Measurements from ENCODE around the gene PLEKHG5.
"Not testable (repeated sequence)": the region's sequence is repeated elsewhere in the genome, so short reads cannot be mapped to it uniquely, and the experiment has no call there.

Gene PLEKHG5

DNA sequence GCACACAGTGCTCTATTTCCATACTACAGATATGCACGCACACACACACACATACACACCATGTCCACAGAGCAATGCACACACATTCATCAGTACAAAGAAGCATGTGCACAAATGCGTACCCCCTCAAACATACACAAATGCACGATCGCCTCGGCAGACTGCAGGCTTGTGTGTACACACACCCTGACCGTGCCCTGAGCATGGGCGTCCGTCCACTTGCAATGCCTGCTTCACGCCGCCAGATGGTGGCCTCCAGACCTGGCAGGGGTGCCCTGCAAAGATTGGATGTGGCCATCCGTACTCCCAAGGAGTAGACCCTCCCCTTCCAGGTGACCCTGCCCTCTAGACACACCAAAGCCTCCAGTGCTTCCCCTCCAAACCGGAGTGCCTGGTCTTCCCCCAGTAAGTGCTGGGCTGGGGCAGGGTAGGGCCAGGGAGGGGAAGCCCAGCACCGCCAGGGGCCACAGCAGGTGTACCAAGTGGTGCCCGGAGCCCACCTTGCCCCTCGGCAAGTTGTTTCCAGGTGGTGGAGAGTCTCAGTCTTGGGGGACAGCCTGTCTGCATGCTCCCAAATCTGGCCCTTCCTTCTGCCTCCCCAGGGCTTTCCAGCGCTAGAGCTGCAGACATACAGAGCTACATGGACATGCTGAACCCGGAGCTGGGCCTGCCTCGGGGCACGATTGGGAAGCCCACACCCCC is 46.3 kb downstream of the PLEKHG5 start:
- DNase-seq (ENCODE audit: low spot score) = no peak

DNA sequence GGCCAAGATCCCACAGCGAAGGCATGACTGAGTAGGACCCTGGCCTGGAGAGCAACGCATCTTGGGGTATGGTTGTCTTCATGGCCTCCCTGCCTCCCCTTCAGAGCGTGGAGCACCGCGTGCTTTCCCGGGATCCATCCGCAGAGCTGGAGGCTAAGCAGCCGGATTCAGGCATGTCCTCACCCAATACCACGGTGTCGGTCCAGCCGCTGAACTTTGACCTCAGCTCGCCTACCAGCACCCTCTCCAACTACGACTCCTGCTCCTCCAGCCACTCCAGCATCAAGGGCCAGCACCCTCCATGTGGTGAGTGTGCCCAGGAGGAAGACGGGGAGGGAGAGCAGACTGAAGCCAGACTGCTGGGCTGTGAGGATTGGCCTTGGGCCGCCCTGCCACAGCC is 47.1 kb downstream of the PLEKHG5 start:
- DNase-seq (ENCODE audit: low spot score) = no peak

DNA sequence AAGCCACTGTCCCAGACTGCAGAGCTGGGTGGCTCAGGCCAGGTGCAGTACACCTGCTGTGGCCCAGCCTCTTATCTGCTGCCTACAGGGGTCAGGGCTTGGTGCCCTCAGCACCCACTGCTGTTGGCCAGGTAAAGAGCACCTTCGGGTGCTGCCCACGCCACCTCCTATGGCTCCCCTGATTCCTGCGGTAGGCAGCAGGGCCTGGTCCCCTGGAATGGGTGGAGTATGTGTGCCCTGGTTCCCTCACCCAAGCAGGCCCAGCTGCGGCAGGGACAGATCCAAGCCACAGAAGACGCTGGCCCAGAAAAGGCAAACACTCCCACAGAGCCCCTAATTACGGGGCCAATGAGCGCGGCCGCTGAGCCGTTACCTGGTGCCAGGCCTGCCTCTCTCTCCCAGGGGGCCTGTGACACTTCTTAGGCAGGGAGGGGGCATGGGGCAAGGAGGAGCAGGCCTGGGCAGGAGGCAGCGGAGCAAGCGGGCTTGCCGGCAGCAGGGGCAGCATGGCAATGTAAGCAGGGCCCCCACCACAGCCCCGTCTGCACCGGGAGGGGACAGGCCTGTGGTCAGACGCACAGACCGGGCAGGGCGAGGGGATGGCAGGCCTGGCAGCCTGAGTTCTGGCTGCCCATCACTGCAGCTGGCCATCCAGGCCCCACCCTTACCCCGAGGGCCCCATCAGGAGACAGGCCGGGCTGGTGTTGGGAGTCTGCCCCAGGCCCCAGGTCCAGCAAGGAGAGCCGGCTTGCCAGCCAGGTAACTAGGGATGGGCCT is 47.9 kb downstream of the PLEKHG5 start:
- DNase-seq (ENCODE audit: low spot score) = no peak

DNA sequence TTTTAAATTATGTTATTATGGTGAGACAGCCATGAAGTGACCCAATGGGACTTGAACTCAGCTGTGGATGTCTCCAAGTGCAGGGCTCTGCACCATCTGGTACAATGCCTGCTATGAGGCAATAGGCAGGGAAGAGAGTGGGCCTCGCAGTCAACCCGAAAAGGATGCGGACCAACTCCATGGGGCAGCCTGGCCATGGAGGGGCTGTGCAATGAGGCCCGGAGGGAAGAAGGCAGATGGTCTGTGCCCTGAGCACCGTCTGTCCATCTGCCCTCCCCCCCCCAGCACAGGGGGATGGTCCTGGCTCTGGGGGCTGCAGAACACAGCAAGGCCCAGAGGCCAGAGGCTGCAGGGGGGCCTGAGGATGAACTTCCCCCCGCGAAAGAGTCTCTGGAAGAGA is 49.9 kb downstream of the PLEKHG5 start:
- no peak for DNase-seq (ENCODE audit: low spot score)

DNA sequence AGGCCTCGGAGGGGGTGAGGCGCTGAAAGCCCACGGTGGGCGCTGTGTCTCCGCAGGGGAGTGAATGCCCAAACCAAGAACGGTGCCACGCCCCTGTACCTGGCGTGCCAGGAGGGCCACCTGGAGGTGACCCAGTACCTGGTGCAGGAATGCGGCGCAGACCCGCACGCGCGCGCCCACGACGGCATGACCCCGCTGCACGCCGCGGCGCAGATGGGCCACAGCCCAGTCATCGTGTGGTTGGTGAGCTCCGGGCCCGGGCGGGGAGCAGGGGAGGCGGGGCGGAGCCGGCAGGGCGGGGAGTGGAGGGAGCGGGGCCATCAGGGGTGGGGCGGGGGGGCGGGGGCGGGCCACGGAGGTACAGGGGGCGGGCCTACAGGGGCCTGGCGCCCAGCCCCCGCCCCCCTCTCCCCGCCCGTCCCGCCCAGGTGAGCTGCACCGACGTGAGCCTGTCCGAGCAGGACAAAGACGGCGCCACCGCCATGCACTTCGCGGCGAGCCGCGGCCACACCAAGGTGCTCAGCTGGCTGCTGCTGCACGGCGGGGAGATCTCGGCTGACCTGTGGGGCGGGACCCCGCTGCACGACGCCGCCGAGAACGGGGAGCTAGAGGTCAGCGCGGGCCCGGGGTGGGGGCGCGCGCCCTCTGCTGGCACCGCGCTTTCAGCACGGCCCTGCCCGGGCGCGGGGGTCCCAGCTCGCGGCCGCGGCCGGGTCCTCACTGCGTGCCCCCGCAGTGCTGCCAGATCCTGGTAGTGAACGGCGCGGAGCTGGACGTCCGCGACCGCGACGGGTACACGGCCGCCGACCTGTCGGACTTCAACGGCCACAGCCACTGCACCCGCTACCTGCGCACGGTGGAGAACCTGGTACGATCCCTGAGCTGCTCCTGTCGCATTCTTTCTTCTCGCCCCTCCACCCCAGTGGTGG is 51.0 kb downstream of the PLEKHG5 start:
- no peak for DNase-seq (ENCODE audit: low spot score)

DNA sequence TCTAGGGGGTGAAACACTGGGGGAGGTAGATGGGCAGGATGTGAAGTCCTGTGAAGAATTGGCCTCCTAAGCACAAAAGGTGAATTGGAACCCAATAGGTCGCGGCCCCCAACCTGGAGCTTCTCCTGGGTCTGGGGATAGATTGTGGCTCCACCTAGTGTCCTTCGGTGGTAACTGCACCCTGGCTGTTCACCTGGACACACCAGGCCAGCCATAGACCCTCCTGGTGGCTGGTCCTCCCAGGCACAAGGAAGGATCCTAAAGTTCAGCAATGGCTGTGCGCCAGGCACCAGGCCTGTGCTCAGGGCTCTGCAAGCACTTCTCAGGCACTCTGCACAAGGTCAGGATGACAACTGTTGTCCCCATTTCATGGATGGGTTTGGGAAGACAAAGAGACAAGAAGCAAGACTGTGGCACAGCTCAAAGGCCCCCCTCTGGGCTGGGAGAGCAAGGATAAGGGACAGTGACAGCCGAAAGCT is 53.4 kb downstream of the PLEKHG5 start:
- peak; percentile 16 for DNase-seq (ENCODE audit: low spot score)

DNA sequence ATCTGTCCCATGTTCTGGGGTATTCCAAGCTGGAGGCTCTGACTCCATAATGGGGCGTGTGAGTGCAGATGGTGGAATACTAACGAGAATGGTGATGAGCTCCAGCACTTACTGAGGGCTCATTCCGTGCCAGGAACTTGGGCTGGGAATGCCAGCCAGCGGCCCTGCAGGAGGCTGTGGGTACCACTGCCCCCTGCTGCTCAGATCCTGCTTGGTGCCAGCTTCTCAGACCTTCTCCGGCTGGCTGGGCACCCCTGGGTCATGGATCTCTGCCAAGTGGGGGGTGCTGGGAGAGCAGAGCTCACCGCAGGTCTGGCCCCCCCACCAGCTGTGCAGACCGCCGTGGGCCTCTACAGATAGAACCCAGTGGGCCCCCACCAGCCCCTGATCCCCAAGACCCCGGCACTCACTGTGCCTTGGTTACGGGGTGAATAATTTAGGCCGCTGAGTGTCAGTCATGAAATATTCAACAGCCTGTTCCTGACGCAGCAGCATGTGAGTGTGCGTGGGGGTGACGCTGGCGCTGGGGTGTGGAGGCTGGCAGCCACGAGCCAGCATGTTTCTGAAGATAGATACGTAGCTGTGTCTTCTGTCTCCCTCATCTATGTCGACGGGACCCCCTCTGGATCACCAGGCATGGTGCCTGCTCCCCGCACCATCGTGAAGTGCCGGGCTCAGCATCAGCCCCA is 54.3 kb downstream of the PLEKHG5 start:
- peak; percentile 46 for DNase-seq (ENCODE audit: low spot score)

DNA sequence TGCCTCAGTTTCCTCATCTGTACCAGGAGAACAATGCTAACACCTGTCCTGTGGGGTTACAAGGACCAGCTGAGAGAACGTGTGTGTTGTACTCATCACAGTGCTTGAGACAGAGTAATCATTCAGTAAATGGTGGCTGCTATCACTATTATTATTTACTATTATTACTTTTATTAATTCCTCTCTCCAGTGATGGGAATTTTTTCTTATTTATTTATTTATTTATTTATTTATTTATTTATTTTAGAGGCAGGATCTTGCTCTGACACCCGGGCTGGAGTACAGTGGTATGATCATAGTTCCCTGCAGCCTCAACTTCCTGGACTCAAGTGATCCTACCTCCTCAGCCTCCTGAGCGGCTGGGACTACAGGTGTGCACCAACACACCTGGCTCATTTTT is 55.2 kb downstream of the PLEKHG5 start:
- DNase-seq (ENCODE audit: low spot score) = not testable (repeated sequence)

DNA sequence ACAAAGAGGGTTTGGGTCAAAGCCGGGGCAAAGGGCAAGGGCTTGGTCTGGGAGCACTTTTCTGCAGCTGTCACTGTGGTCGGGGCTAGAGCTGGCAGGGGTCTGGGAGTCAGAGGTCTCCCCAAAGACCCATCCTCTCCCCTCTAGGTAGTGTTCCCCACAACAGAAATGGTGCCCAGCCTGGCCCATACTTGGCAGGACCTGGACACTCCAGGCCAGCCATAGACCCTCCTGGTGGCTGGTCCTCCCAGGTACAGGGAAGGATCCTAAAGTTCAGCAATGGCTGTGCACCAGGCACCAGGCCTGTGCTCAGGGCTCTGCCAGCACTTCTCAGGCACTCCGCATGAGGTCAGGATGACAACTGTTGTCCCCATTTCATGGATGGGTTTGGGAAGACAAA is 55.9 kb downstream of the PLEKHG5 start:
- no peak for DNase-seq (ENCODE audit: low spot score)

DNA sequence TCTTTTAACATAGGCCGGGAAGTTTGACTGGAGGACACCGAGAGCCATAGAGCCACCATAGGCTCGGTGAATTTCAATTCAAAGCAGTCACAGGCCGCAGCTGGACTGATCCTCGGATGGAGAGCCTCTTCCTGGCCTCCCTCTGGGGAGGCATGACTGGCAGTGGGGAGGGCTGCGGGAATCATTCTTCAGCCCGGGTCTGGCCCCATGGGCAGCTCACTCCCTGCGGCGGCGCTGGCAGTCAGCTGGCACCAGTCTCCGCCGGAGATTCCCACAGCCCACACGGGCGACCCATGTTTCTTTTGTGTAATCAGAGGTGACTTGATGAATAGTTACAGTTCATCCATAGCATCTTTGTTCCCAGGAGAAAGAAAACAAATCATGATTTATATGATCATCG is 56.3 kb downstream of the PLEKHG5 start:
- DNase-seq (ENCODE audit: low spot score) = no peak

DNA sequence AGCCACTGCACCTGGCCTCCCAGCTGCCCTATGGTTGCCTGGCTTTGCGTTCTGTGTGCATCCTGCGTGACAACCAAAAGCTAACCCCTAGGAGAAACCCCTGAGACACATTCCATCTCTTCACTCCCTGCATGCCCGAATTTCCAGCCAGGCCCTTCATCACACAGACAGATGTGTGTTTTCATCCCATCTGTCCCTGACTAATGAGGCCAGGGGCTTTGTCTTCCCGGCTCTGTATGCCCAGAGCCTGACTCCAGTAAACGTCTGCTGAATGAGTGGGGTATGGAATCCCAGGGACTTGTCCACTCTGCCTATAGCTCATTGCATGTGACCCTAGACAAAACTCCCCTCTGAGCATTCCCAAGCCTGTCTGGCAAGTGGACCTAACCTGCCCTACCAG is 57.3 kb downstream of the PLEKHG5 start:
- no peak for DNase-seq (ENCODE audit: low spot score)

DNA sequence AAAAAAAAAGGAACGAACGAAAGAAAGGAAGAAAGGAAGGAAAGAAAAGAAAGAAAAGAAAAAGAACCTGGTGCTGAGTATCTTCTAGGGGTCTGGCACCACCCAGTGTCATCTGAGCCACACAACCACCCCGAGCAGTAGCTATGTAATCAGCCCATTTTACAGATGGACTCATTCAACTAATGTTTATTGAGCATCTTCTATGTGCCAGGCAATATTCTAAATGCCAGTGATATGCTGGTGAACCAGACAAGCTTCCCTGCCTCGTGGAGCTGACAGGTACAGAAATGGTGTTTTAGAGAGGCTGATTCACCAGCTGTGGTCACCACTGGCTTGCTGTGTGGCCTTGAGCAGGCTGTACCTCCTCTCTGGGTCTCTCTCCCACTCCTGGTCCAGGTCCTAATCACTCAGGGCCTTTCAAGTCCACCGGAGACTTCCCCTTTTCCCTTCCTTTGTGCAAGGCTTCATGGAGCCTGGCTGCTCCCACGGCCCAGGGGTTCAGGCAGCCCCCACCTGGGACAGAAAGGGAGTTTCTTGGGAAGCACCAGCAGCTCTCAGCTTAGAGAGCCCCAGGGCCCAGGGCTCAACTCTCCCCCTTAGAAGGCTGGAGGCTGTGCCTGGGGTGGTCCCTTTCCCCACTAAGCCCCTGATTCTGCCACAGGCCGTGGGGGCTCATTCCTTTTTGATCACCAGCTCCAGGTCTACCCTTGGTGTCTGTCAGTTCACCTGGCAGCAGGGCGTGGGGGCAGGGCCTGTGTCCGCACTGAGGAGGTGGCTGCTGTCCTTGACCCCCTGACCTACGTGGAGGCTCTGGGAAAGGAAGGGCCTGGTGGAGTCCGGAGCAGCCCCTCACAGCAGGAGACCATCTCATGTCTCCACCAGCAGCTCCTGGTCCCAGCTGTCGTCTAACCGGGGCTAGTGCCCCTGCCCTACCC is 59.6 kb downstream of the PLEKHG5 start:
- DNase-seq (ENCODE audit: low spot score) = not testable (repeated sequence)

DNA sequence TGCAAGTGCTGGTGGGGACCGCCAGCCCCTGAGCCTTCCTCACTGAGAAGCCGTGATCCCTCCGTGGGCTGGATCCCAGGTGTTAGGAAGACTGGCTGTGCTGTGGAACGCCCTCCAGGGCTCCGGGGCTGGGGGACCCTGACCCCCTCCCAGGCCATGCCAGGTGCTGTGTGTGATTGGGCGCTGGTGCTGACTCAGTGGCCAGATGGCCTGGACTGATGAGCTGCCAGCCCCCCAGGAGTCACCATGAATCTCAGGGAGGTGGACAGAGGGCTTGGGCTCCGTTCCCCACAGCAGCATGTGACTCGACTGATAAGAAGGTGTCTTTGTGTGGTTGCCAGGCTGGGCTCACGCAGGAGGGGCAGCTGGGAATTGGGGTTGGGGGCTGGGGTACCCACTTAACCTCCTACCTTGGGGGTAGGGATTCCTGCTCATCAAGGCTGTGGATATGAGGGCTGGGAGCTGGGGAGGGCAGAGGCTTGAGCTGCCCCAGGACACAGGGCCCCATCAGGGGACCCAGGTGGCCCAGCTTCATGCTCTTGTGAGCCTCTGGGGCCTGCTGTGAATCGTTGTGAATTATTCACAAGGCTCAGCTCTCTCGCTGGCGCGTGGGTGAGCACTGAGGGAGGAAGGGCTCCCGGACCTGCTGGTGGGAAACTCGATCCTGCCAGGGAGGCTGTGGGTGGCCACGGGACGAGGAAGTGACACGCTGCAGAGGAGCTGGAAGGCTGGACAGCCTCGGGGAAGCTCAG is 61.6 kb downstream of the PLEKHG5 start:
- not testable (repeated sequence) for DNase-seq (ENCODE audit: low spot score)

DNA sequence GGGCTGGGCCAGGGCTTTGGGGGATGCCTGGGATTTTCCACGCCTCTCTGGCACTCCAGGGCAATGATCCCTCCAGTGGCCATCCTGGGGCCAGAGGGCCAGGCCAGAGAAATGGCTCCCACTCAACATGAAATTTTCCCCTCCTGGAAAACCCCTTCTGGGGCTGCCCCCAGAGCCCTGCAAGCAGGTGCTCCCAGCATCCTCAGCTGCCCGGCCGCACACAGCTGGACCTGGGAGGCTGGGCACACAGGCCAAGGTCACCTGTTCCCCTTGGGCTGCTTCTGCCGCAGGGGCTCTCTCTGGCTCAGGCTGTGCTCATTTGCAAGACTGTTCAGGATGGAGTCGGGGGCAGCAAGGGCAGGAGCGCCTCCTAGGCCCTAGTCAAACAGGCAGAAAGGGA is 63.0 kb downstream of the PLEKHG5 start:
- DNase-seq (ENCODE audit: low spot score) = not testable (repeated sequence)

DNA sequence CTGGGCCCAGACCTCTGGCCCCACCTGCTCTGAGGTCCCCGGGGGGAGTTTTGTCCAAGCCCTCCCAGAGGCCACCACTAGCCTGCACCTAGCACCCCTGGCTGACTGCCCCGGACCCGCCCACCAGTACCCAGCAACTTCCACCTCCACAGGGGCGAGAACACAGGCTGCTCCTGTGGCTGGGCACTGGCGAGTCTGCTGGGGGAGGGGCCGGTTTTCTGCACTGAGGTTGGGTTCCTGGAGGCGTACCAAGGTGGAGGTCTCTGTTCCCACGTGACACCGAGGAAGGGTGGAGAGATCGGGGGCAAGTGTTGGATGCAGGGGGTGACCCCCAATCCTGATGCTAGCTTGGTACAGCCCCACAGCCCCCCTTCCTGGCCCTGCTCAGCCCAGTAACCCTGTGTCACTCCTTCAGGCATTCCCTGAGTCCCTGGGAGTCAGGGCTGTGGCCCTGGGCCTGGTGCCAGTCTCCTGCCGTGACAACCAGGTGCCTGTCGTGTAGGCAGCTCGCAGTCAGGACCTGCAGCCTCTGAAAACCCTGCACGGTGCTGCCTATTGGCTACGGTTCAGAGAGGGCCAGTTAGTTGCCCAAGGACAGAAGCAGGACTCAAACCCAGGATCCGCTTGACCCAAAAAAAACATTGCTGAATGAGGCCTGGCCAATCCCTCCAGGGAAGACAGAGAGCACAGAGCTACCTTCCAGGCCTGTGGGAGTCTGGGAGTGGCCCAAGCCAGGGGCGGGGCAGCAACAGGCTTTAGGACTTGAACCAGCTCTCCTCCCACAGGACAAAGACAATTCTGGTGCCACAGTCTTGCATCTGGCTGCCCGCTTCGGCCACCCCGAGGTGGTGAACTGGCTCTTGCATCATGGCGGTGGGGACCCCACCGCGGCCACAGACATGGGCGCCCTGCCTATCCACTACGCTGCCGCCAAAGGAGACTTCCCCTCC is 63.8 kb downstream of the PLEKHG5 start:
- no peak for DNase-seq (ENCODE audit: low spot score)

DNA sequence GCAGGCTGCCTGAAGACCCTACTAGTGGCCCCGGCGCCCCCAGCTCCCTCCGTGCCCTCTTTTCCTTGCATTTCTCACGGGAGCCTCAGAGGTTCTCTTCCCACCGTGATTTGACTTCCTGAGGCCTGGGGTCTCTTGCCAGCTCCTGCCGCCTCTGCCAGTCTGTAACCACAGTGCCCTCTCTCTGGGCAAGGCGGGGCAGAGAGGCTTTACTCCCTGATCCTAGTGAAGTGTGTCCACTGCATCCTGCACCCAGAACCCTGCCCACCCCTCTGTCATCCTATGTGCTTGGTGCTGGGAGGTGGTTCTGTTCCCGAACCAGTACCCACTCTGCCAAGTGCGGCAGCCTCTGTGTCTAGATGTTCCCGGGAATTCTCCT is 64.5 kb downstream of the PLEKHG5 start:
- no peak for DNase-seq (ENCODE audit: low spot score)

DNA sequence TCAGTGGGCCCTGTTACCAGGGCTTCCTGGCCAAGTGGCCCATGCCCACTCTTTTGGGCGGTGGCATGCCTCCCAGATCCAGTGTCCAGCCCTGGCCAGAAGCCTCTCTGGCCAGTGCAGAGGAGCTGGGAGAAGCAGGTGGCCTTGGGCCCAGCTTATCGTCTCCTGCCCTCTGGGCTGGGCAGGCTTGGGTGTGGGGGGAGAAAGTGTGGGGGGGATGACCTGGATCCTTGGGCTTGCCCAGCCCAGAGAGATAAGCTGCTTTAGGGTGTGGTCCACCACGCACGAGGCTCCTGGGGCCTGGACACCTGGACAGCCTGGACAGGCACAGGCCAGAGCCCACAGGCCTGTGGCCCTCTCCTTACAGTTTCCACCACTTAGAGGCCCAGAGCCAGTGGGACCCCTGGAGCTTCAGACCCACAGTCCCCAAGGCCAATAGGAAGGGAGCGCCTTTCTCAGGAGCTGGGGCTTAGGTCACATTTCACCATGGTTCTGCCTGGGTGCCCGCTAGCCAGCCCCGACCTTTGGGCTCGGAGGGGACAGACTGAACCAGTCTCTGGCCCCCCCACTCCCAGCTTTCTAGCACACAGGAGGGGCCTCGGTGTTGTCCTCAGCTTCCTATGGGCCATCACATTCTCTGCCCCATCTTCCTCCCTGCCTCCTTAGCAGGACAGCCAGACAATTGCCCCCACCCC is 65.0 kb downstream of the PLEKHG5 start:
- DNase-seq (ENCODE audit: low spot score) = no peak

DNA sequence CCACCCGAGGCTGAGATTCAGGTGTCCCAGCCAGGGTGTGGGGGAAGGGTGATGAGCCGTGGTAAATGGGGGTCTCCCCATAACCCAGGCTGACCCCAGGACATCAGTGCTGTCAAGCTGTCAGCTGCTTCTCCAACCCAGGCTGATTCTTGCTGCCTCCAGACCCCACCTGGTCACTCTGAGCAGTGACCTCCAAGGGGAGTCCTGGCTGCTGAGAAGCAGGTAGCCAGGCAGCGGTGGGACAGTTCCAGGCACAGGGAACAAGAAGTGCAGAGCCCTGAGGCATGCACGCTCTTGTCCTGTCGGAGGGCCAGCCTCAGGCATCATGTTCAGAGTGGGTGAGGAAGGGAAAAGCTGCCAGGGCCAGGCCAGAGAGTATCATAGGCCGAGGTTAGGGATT is 65.8 kb downstream of the PLEKHG5 start:
- no peak for DNase-seq (ENCODE audit: low spot score)

Data from pons (tissue), 1 donor.